Left ventricle myocardium inferior (tissue), 1 donor: ENCODE measurements around the gene RADIL. TPM values are rescaled to one million over a fixed set of nuclear protein-coding genes. Genes with fewer than 3 reads are reported as not detected.

ENCODE experiments used
- DNase-seq: peaks from one replicate; pipeline ENCODE4 v3.0.0-alpha.2; 2020
- H3K27ac ChIP-seq: fragments of 200-600 bp; replicated peaks from 2 replicates; pipeline ENCODE4 v1.8.0; 2021
- H3K27me3 ChIP-seq: fragments of 200-600 bp; 2 replicates; pipeline ENCODE4 v1.8.0; 2021; ENCODE audit warnings: low read depth
- H3K36me3 ChIP-seq: fragments of 200-600 bp; 2 replicates; pipeline ENCODE4 v1.8.0; 2021
- H3K4me1 ChIP-seq: fragments of 200-600 bp; 2 replicates; pipeline ENCODE4 v1.8.0; 2021
- H3K4me3 ChIP-seq: fragments of 200-600 bp; 2 replicates; pipeline ENCODE4 v1.8.0; 2021; ENCODE audit warnings: mild to moderate bottlenecking, moderate library complexity
- H3K9me3 ChIP-seq: fragments of 200-600 bp; replicated peaks from 2 replicates; pipeline ENCODE4 v1.8.0; 2021
- intact Hi-C: fragments of 100-400 bp; cut with micrococcal nuclease; formaldehyde crosslinking; loops from one replicate; pipeline ENCODE4 v1.11.0; 2022
- total RNA-seq: library from RNA; stranded (reverse); fragmentation: NEBNext Ultra II Directional; extraction: Animal tissue kit (Norgen Biotek cat#: 25700); gene quantifications from one replicate; pipeline ENCODE4 v1.2.1, GENCODE V29; 2021
- TF ChIP-seq, protein P1 (sequence below): fragments of 200-600 bp; IDR thresholded peaks from 2 replicates; pipeline ENCODE4 v1.8.0; 2021; ENCODE audit warnings: antibody characterized with exemption, mild to moderate bottlenecking, borderline replicate concordance
- donor health status: DM: no; HTN: yes; CAD: no; lungs with severe emphysema.

The RADIL gene
- total RNA-seq, 1 donor from 2014 or later = 4.5 TPM

DNA sequence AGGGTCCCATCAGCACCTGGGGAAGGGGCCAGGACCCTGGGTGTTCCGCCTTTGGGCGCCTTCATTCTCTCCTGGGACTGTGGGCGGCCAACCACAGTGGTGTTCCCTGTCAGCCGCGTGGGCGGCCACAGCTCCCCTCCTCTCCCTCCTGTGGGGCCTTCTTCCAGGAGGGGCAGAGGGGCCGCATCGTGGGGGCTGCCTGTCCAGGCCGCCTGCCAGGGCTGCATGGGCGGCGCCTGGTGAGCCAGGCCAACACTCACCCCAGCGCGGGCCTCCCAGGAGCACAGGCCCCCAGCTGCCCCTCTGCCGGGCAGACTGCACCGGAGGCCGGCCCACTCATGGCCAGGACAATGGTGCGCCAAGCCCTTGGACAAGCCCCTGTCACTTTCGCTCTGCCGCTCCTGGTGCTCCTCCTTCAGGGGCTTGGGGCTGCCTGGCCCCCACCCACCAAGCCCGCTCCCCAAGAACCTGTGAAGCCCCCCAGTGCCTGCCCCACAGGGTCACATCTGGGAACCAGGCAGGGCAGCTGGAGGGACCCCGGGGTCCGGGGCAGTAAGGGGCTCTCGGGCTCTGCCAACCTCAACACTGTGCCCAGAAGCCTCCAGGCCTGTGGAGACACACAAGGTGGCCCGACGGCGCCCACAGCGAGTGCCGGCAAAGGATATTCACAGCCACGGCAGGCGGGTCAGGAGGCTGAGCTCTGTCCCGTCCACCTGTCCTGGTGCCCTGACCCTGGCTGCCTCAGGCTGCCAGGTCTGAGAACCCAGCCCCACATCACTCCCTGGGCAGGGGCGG is 65.3 kb downstream of the RADIL start:
- intact Hi-C loops = no loop called here
- H3K9me3 ChIP-seq = no peaks in the 10 kb centered on the region
- TF ChIP-seq, protein P1, sequence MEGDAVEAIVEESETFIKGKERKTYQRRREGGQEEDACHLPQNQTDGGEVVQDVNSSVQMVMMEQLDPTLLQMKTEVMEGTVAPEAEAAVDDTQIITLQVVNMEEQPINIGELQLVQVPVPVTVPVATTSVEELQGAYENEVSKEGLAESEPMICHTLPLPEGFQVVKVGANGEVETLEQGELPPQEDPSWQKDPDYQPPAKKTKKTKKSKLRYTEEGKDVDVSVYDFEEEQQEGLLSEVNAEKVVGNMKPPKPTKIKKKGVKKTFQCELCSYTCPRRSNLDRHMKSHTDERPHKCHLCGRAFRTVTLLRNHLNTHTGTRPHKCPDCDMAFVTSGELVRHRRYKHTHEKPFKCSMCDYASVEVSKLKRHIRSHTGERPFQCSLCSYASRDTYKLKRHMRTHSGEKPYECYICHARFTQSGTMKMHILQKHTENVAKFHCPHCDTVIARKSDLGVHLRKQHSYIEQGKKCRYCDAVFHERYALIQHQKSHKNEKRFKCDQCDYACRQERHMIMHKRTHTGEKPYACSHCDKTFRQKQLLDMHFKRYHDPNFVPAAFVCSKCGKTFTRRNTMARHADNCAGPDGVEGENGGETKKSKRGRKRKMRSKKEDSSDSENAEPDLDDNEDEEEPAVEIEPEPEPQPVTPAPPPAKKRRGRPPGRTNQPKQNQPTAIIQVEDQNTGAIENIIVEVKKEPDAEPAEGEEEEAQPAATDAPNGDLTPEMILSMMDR = no peak
- H3K4me1 ChIP-seq = peaks cover 31% of the 10 kb centered on the region
- H3K36me3 ChIP-seq = peaks cover 12% of the 10 kb centered on the region
- H3K27ac ChIP-seq = peak overlapping the region; percentile 80
- H3K4me3 ChIP-seq = no peak overlapping the region
- no peak for DNase-seq
- H3K27me3 ChIP-seq = peaks cover 5% of the 10 kb centered on the region

DNA sequence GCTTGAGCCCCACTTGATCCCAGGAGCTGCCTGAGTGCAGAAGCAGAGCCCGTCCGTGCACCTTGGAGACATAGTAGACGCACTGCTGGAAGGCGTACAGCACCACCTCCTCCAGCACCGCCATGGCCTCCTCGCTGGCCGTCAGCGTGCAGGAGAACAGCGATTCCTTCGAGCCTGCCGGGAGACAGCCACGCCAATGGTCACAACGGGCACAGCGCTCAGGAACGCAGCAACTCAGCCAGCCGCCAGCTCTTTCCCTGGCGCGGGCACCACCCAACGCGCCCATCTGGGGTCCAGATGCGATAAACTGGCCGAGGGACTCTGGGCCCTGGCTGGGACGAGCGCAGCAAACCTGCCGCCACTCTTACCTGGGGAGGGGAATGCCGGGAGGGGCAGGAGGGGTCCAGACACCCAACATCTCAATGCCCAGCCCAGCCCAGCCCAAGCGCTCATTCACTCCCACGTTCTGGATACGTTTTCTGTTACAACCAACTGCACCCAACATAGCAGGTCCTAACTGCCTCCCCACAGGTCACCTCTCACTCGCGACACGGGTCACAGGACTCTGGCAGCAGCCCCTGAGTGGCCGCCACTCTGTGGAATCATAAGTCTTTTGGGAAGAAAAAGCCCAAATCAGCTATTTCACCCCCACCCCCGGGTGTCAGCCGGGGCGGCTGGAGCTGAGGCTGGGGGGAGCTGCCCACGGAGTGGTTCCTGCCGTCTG is 66.2 kb downstream of the RADIL start:
- Histone ChIP-seq H3K4me3 (no peak overlapping the region), H3K36me3 (peaks cover 12% of the 10 kb centered on the region), H3K4me1 (peaks cover 31% of the 10 kb centered on the region), H3K27ac (no peak overlapping the region), H3K27me3 (peaks cover 5% of the 10 kb centered on the region), H3K9me3 (no peaks in the 10 kb centered on the region)
- intact Hi-C loops = no loop called here
- DNase-seq = no peak
- TF ChIP-seq, protein P1 = no peak

DNA sequence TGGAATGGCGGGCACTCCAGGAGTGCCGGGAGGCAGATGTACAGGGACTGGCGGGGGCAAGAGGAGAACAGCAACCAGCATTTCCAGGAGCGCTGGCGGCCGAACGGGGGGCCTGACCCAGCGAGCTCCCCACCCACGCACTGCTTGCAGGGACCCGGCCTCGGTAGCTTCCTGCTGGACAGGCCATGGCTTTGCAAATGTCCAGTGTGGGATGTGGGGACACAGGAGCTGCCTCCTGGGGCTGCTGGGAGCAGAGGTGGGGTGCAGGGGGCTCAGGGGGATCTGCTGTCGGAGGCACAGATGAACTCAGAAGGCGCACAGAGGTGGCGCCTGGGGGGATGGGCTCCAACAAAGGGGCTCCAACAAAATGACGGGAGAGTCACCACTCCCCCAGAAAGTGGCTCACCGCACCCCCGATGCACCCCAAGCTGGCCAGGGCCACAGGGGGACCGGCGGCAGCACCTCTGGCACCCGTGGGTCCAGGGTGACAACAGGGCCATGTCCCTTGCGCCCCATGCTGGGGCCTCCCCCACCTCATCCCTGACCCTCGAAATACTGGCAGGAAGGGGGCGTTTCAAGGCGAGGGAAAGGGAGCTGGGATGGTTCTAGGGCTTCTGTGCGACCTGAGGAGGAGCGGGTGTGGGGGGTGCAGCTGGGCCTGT is 67.0 kb downstream of the RADIL start:
- Histone ChIP-seq H3K27me3 (peaks cover 5% of the 10 kb centered on the region), H3K4me1 (peaks cover 29% of the 10 kb centered on the region), H3K9me3 (no peaks in the 10 kb centered on the region), H3K4me3 (no peak overlapping the region), H3K36me3 (peaks cover 12% of the 10 kb centered on the region), H3K27ac (no peak overlapping the region)
- no peak for DNase-seq
- TF ChIP-seq, protein P1 = no peak
- intact Hi-C loops = no loop called here

DNA sequence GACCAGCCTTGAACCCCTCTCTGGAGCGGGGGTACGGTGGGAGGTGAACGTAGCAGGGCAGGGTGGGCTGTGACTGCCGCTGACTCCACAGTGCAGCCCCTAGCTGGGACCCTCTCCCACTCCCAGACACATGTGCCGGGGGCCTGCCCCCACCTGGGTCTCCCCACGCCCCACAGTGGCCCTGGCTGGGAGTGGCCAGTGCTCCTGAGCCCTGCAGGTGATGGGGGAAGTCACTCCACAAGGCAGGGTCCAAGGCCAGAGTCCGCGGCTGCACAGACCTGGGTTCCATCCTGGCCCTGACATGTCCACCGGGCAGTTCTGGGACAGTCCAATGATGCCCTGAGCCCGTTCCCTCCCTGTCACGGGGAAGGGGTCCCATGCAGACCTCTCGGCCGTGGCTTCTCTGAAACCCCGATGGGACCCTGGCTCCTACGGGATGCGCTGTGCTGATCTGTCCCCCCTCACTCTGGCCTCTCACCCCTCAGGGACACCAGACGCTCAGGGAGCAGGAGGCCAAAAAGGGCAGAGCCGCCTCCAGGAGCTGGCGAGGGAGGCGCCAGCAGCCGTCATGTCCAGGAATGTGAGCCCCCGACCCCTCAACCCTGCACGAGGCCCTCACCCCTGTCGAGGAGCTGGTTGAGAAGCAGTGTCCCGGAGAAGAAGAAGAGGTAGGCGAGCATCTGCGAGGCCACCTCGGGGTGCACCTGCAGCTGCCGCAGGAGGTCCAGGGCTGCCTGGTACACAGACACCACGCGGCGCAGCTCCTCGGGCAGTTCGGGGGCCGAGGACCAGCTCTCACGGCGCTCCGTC is 67.7 kb downstream of the RADIL start:
- TF ChIP-seq, protein P1 = no peak
- Histone ChIP-seq H3K36me3 (peaks cover 12% of the 10 kb centered on the region), H3K4me3 (no peak overlapping the region), H3K4me1 (peaks cover 22% of the 10 kb centered on the region), H3K9me3 (no peaks in the 10 kb centered on the region), H3K27me3 (peaks cover 3% of the 10 kb centered on the region), H3K27ac (no peak overlapping the region)
- intact Hi-C loops = no loop called here
- no peak for DNase-seq

DNA sequence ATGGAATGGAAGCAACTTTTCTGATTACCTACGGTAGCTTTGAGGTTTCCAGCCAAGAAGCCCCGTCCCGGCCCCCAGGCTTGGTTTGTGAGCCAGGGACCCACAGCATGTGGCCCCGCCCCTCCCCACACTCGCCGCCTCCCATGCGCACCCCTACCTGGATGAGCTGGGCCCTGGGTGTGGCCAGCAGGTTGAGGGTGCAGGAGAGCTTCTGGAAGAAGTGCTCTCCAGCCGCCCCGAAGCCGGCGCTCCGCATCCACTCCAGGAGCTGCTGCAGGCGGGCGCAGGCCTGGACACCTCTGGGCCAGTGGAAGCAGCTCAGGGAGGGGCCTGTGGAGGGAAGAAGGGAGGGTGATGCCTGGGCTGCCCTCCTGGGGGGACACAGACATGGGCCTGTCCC is 68.4 kb downstream of the RADIL start:
- DNase-seq = no peak
- intact Hi-C loops = no loop called here
- TF ChIP-seq, protein P1 = no peak

More for the DNA sequence above, 68.4 kb downstream of the RADIL start:
- H3K27ac ChIP-seq = no peak overlapping the region
- no peaks in the 10 kb centered on the region for H3K27me3 ChIP-seq
- H3K4me3 ChIP-seq = no peak overlapping the region
- H3K9me3 ChIP-seq = no peaks in the 10 kb centered on the region
- peaks cover 15% of the 10 kb centered on the region for H3K4me1 ChIP-seq
- peaks cover 12% of the 10 kb centered on the region for H3K36me3 ChIP-seq
